CMK (cell line): Measurements from ENCODE around the gene PHYHD1.

Experiments used
- DNase-seq: peaks from one replicate; pipeline ENCODE4 v3.0.0-alpha.2; 2010; ENCODE audit warnings: low read depth

PHYHD1 gene

GRCh38 chr9:128920381-128921058 lies at the start of gene PHYHD1:
PHYHD1 (plus strand) TSS chr9:128920982; CDS start chr9:128922324, 1,342 bp downstream.
- DNase-seq = no peak

GRCh38 chr9:128877852-128878251 lies 42.9 kb upstream of the PHYHD1 start:
- no peak for DNase-seq

DNA sequence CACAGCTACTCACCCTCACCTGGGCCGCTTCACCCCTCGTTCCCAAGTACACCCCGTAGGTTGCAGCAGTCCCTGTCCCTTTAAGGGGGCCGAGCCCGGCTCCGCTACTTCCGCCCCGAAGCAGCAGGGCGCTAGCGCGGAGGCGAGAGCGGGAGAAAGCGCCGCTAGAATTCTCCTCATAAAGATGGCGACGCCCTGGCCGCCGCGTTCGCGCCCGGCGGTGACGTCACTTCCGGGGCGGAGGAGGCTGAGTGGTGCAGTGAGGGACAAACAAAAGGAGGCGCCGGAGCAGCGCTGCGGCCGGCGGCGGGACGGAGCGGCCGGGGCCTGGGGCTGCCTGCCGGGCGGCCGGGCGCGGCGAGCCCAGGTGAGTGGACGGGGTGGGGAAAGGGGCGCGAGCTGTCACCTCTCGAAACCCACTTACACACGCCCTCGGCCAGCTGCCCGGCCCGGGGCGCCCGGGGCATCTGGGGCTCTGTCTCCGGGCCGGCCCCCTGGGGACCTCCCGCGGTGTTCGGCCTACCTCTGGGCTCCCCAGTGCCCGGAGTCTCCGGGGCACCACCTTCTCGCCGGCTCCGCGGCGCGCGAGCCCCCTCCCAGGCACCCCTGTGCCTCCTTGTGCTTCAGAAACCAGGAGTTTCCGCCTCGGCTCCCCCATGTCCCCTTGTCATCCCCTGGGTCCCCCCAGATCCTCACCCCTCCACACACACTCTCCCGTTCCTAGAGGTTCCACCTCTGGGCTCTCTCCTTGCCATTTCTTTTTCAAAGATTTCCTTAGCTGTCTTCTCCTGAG lies 38.7 kb upstream of the PHYHD1 start, which contains the start of the genes KYAT1 and LRRC8A:
TSS of gene KYAT1 (minus strand) at position 67 of the 793 bp plus-strand sequence. CDS start 36,545 bp downstream, outside the sequence.
TSS of gene LRRC8A (plus strand) at position 250 of the 793 bp plus-strand sequence. CDS start 25,032 bp downstream, outside the sequence.
- DNase-seq = peak; percentile 86

DNA sequence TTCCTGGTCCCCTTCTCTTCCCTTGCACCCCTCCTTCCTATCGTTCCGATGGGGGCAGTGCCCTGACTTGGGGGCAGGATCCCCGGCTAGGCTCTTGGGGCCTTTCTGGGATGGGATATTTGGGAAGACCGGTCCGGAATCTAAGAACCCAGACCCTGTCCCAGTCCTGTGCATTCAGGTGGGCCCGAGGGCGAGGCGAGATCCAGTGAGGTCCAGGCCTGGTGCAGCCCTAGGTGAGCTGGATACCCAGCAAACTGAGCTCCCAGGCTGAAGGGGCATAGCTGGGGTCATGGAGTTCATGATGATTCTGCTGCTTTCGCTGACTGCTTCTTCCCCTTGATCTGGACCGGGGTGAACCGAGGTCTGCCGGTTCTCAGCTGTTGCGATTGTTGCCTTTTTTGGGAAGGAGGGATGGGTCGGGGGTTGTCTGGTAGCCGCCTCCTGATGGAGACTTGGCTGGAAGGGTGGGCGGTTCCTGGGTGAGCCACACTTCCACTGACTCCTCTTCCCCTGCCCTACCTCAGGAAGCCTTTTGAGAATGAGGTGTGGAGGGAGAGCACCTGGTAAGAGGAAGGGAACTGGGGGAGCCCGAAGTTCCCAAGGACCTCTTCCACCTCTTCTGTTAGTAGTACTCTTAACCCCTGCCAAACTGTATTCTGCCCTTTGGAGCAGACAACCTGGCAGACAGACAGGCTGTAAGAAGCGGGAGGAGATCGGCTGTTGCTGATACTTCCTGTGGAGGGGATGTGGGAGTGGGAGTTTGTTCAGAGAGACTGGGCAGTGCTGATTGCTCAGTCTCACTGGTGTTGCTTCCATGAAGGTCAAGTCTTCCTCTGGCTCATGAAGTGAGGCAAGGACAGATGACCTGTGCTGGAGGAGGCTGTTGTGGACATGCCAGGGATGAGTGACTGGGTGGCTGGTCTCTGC lies 37.8 kb upstream of the PHYHD1 start:
- no peak for DNase-seq

GRCh38 chr9:128884164-128884563 lies 36.6 kb upstream of the PHYHD1 start:
- no peak for DNase-seq

- no peak for DNase-seq
Measured at GRCh38 chr9:128885376-128885775, 35.4 kb upstream of the PHYHD1 start.

- no peak for DNase-seq
Measured at GRCh38 chr9:128885798-128886197, 35.0 kb upstream of the PHYHD1 start.

DNA sequence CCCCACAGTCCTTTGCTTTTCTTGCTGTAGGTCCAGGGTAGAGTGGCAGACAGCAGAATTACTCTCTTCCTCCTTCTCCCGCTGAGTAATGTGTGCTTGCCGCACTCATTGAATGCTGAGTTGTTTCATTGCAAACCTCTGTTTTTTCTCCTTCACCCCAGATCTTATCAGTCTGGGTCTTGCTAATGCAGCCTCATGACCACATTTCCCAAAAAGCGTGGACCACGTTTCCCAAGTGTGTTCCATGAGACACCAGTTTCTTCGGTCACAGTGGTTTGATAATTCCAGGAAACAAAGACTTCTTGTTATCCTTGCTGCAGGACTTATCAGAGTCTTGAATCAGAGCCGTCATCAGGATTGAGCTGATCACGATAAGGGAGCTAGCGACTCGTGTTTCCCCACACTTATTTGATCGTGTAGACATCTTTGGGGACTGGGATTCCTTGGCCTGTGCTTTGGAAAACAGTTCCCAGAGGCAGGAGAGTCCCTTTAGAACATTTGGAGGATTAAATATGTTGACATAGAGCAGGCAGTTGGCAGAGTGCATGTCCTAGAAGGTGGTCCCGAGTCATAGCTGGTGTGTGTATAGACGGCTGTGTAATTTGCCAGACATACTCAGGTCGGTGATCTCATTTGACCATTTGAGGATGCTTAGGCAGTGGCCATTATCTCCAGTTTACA lies 34.4 kb upstream of the PHYHD1 start:
- DNase-seq = no peak

GRCh38 chr9:128887049-128887448 lies 33.7 kb upstream of the PHYHD1 start:
- DNase-seq = no peak

- no peak for DNase-seq
Measured at GRCh38 chr9:128887914-128888350, 32.9 kb upstream of the PHYHD1 start.

GRCh38 chr9:128891321-128892220 lies 29.2 kb upstream of the PHYHD1 start:
- DNase-seq = no peak

DNA sequence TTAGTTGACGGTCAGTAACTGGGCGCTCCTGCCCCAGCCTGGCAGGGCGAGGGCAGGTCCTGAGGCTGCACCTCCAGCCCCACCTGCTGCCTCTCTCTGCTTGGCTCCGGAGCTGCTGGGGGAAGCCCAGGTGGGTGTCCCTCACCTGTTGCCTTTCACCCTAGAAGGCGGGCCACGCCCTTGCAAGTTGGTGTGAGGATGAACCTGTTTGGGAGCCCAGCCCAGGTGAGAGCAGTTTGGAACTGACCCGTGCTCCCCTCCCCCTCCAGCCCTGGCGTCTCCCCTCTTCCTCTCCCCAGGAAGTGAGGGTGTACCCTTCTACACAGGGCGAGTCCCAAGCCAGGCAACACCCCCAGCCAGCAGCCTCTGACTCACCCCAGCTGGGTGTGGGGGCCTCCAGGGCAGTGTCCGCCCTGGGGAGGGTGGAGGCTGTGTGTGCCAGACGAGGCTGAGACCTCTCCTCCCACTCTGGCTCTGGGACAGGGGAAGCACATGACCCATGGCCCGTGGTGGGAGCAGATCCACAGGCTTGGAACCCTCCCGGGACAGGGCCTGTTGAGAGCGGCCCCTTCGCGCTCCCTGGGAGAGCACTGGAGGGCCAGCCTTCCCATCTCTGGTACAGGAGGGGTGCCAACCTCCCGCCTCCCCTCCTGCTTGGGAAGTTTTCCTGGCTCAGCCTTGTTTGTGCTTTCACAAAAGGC lies 28.4 kb upstream of the PHYHD1 start:
- DNase-seq = no peak

DNA sequence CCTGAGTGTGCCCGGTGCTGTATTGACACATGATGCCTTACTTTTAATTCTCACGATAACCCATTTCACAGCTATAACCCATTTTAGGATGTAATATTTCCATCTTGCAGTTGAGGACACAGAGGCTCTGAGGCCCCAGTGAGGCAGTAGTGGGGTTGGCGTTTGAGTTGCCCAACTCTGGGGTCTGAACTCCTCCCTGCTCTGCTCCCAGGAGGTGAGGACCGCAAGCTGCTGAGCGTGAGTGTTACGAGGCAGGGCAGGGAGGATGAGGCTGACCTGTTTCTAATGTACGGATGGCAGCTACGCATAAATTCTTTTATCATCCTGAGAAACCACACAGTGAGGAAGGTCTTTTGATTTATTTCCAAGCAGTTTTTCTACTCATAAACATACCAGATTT lies 27.4 kb upstream of the PHYHD1 start:
- no peak for DNase-seq

DNA sequence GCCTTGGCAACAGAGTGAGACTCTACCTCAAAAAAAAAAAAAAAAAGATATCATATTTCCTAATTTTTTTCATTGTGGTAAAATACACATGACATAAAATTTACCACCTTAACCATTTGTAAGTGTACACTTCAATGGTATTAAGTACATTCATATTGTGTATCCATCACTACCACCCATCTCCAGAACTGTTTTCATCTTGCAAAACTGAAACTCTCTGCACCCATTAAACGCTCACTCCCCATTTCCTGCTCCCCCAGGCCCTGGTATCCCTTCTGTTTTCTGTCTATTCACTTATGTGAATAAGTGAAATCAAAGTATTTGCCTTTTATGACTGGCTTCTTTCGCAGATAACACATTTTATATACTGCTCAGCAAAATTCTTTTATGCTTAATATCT lies 26.0 kb upstream of the PHYHD1 start:
- no peak for DNase-seq

- no peak for DNase-seq
Measured at GRCh38 chr9:128895556-128895955, 25.2 kb upstream of the PHYHD1 start.

- no peak for DNase-seq
Measured at GRCh38 chr9:128898382-128898781, 22.4 kb upstream of the PHYHD1 start.

- no peak for DNase-seq
Measured at GRCh38 chr9:128898845-128899565, 21.8 kb upstream of the PHYHD1 start.

- no peak for DNase-seq
Measured at GRCh38 chr9:128899566-128900322, 21.0 kb upstream of the PHYHD1 start.
